Astrocyte (in vitro differentiated cells and primary cell): Measurements from ENCODE around the gene FBXW2.

ENCODE experiments used
- CTCF ChIP-seq: IDR thresholded peaks from 2 replicates; pipeline ENCODE4 v1.5.1; 2011; ENCODE audit warnings: low read depth, mild to moderate bottlenecking, inconsistent platforms, low read length, moderate library complexity; ENCODE audit not compliant: insufficient read depth
- EZH2 ChIP-seq: IDR thresholded peaks from 2 replicates; pipeline ENCODE4 v1.6.1; 2012; ENCODE audit warnings: mild to moderate bottlenecking, low read length, inconsistent platforms; ENCODE audit not compliant: insufficient read depth

GRCh38 chr9:120779227-120779626 is 14.0 kb downstream of the FBXW2 start:
- no peak for TF ChIP-seq CTCF
- no peak for TF ChIP-seq EZH2
